ENCODE results near the gene SLC35B2.

The SLC35B2 gene

GRCh38 chr6:44301782-44302564, 44.6 kb upstream of the SLC35B2 start:
- TF ChIP-seq, protein P1, sequence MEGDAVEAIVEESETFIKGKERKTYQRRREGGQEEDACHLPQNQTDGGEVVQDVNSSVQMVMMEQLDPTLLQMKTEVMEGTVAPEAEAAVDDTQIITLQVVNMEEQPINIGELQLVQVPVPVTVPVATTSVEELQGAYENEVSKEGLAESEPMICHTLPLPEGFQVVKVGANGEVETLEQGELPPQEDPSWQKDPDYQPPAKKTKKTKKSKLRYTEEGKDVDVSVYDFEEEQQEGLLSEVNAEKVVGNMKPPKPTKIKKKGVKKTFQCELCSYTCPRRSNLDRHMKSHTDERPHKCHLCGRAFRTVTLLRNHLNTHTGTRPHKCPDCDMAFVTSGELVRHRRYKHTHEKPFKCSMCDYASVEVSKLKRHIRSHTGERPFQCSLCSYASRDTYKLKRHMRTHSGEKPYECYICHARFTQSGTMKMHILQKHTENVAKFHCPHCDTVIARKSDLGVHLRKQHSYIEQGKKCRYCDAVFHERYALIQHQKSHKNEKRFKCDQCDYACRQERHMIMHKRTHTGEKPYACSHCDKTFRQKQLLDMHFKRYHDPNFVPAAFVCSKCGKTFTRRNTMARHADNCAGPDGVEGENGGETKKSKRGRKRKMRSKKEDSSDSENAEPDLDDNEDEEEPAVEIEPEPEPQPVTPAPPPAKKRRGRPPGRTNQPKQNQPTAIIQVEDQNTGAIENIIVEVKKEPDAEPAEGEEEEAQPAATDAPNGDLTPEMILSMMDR (IDR thresholded peaks at IDR 0.05; ENCODE audit: low read depth, low read length, missing control alignments): no peak
- H3K4me3 ChIP-seq (replicated peaks; ENCODE audit: low read depth, low read length): no peak overlapping the region

GRCh38 chr6:44301106-44301505, 43.8 kb upstream of the SLC35B2 start:
- no peak overlapping the region for H3K4me3 ChIP-seq (replicated peaks; ENCODE audit: low read depth, low read length)
- no peak for DNase-seq (ENCODE audit: extremely low read depth, low read depth)
- TF ChIP-seq, protein P1 (IDR thresholded peaks at IDR 0.05; ENCODE audit: low read depth, low read length, missing control alignments): no peak

More at GRCh38 chr6:44301782-44302564, 44.6 kb upstream of the SLC35B2 start:
- no peak for DNase-seq (ENCODE audit: extremely low read depth, low read depth)

DNA sequence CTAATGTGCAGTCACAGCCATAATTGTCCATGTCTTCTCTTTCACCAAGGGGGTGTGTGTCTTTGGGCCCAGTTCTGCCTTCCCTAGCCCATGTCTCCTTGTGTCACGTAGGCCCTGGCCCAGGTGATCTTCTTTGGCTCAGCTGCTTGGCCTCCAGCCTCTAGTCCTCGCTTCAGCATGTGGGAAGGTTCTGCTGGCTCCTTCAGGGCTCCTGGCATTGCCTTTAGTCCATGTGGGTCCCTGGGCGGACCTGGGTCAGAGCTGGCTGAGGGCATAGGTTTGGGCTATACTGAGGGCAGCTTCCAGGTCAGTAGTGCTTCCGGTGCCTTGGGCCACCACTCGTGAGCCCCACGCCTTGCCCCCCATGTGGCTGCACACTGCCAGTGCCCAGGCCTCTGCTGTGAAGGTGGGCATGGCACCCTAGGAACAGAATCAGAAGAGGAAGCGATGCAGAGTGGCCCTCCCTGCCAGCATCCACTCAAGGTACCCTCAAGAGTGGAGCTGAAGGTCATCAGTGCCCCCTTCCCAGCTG, 43.0 kb upstream of the SLC35B2 start:
- DNase-seq (ENCODE audit: extremely low read depth, low read depth): no peak

GRCh38 chr6:44298864-44299263, 41.5 kb upstream of the SLC35B2 start:
- no peak overlapping the region for H3K4me3 ChIP-seq (replicated peaks; ENCODE audit: low read depth, low read length)
- DNase-seq (ENCODE audit: extremely low read depth, low read depth): no peak
- TF ChIP-seq, protein P1 (IDR thresholded peaks at IDR 0.05; ENCODE audit: low read depth, low read length, missing control alignments): no peak

More for the DNA sequence above, 43.0 kb upstream of the SLC35B2 start:
- H3K4me3 ChIP-seq (replicated peaks; ENCODE audit: low read depth, low read length): no peak overlapping the region
- TF ChIP-seq, protein P1 (IDR thresholded peaks at IDR 0.05; ENCODE audit: low read depth, low read length, missing control alignments): no peak

DNA sequence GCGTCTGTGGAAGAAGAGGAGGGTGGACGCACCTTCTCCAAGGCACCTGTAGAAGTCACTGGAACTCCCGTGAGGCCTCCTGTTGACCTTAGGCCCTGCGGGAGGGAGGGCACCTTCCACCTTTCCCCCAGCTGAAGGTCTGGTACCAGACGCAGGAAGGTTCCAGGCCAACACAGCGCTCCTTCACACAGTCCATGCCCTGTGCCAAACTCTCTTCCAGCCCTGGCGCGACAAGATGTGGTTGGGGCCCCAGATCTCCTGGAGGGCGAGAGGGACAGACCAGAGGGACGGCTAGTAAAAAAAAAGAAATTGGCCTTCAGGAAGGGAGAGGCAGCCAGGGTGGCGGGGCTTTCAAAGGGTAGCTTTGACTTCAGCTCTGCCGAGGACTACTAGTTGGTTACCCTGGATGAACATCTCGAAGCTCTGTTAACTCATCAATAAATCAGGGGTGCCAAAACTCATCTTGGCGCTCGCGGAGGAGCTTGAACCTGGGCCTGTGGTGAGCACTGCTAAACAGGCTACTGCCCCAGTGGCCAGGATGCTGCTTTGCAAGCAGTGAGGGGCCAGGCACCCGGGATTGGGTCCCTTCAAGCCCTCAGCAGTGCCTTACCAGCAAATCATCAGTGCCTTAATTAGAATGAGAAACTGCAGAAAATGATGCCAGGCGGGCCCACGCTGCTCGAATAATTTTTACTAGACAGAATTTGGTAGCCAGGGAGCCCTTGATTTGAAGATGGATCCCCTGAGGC, 40.9 kb upstream of the SLC35B2 start:
- DNase-seq (ENCODE audit: extremely low read depth, low read depth): no peak
- TF ChIP-seq, protein P1 (IDR thresholded peaks at IDR 0.05; ENCODE audit: low read depth, low read length, missing control alignments): no peak
- no peak overlapping the region for H3K4me3 ChIP-seq (replicated peaks; ENCODE audit: low read depth, low read length)

DNA sequence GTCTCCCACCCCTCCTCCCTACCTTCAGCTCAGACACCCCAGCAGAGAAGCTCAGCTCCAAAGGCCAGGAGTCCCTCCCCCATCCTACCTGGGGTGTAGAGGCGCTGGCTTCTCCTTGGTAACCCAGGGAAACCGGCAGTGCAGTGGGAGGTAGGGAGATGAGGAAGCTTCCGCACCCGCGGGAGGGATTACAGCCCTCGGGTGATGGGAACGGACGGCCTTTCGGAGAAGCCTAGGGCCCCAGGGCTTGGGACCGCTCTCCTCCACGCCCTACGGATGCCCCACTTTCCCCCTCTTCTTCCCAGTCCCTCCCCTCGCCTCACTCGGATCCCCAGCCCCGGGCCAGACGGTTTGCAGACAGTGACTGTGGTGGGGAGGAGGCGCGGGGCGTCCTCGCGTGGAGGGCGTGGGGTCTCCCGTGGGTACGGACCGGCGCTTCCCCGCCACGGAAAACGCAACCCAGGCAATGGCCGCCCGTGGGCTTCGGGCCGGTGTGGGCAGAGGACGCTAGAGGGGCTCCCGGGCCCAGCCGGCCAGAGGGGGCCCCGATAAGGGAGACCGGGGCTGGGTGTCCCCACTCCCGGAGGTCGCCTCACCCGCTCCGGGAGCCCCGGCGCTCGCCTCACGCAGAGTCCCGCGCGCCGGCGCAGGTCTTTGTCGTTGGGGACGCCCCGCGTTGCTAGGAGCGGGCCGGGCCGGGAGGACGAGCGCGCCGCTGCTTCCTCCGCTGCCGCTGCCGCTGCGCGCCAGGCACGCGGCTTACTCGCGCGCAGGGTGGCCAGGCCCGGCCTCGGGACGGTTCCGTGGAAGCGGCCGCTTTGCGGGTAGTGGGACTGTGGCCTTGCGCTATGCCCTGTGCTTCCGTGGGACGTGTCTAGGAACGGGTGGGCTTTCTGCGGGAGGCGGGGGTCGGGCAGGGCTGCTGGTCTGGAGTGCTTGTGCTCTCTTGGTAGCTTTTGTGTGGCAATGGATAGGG, 40.0 kb upstream of the SLC35B2 start:
- TF ChIP-seq, protein P1 (IDR thresholded peaks at IDR 0.05; ENCODE audit: low read depth, low read length, missing control alignments): no peak
- DNase-seq (ENCODE audit: extremely low read depth, low read depth): no peak
- H3K4me3 ChIP-seq (replicated peaks; ENCODE audit: low read depth, low read length): peak overlapping the region; percentile 17; the same call in 1 of the 2 replicates
